ENCODE data around the gene FAM110A. TPM values are rescaled to one million over a fixed set of nuclear protein-coding genes. Genes with fewer than 3 reads are reported as not detected.

The FAM110A gene
- total and polyA plus RNA-seq, 8 donors, result 1.8 to 8.4 (median 3.5) TPM

- Histone ChIP-seq H3K27ac (no peak overlapping the region), H3K27me3 (no peaks in the 10 kb centered on the region), H3K9me3 (no peaks in the 10 kb centered on the region), H3K36me3 (no peaks in the 10 kb centered on the region), H3K4me1 (no peaks in the 10 kb centered on the region), H3K4me3 (no peak overlapping the region)
- whole genome bisulfite sequencing, 2 donors, result 61 to 74% methylated on average over 6 of the region's 6 CpGs
- no peak for DNase-seq
- TF ChIP-seq, protein P1, sequence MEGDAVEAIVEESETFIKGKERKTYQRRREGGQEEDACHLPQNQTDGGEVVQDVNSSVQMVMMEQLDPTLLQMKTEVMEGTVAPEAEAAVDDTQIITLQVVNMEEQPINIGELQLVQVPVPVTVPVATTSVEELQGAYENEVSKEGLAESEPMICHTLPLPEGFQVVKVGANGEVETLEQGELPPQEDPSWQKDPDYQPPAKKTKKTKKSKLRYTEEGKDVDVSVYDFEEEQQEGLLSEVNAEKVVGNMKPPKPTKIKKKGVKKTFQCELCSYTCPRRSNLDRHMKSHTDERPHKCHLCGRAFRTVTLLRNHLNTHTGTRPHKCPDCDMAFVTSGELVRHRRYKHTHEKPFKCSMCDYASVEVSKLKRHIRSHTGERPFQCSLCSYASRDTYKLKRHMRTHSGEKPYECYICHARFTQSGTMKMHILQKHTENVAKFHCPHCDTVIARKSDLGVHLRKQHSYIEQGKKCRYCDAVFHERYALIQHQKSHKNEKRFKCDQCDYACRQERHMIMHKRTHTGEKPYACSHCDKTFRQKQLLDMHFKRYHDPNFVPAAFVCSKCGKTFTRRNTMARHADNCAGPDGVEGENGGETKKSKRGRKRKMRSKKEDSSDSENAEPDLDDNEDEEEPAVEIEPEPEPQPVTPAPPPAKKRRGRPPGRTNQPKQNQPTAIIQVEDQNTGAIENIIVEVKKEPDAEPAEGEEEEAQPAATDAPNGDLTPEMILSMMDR (IDR thresholded peaks at IDR 0.05), result no peak
- ATAC-seq, result no peak
- intact Hi-C loops (cut with DNase I), result no loop called here
- FAIRE-seq, result no peak
These were observed 12.3 kb upstream of the FAM110A start for GRCh38 chr20:821046-821730.

- Histone ChIP-seq H3K4me1 (no peaks in the 10 kb centered on the region), H3K9me3 (no peaks in the 10 kb centered on the region), H3K36me3 (no peaks in the 10 kb centered on the region), H3K27ac (no peak overlapping the region), H3K4me3 (no peak overlapping the region), H3K27me3 (no peaks in the 10 kb centered on the region)
- FAIRE-seq (no peak), DNase-seq (no peak), ATAC-seq (no peak)
- intact Hi-C loops (cut with DNase I), result no loop called here
- WGBS, 2 donors, result 86 to 95% methylated on average over 3 of the region's 3 CpGs
- TF ChIP-seq, protein P1 (IDR thresholded peaks at IDR 0.05), result no peak
These were observed 11.8 kb upstream of the FAM110A start for GRCh38 chr20:821731-822065.

DNA sequence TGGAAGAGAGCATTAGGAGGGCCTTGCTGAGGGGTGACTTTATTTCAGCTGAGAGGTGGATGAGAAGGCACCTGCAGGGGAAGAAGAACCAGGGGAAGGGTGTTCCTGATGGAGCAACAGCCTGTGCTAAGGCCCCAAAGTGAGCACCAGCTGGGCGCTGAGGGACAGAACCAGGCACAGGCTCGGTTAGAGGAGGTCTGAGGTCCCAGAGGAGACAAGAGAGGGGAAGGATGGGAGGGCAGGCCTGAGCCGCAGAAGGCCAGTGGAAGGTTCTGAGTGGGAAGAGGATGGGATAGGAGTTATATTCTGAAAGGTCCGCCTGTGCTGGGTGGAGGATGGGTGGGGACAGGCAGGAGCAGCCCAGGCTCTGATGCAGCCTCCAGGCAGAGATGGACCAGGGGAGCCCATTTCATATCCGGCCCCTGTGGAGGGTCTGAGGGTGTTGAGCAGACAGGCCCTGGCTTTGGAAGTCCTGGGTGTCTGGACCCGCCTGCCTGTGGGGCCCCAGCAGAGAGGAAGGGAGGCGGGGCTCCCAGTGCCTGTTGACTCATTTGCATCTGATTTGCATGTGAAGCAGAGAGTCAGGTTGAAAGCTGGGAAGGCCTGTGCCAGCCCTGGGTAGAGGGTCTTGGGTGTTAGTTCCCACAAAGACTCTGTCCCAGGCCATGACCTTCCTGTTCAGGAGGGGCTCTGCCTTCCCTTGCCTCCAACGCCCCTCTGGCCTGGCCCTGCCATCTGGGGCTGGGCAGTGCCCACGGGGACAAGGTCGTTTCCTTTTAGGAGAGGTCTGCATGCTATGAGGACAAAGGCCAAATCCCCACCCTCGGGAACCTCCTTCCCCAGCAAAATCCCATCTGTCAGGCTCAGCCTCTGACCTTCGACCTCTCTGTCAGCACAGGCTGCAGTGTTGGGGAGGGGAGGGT is 10.6 kb upstream of the FAM110A start:
- TF ChIP-seq, protein P1 (IDR thresholded peaks at IDR 0.05), result no peak
- Histone ChIP-seq H3K36me3 (no peaks in the 10 kb centered on the region), H3K9me3 (no peaks in the 10 kb centered on the region), H3K27ac (no peak overlapping the region), H3K4me3 (no peak overlapping the region), H3K27me3 (no peaks in the 10 kb centered on the region), H3K4me1 (no peaks in the 10 kb centered on the region)
- 71 to 81% methylated on average over 12 of the region's 12 CpGs for WGBS, 2 donors
- ATAC-seq, result no peak
- no peak for FAIRE-seq
- intact Hi-C loops (cut with DNase I), result no loop called here
- DNase-seq, result no peak

GRCh38 chr20:823574-823902 is 10.0 kb upstream of the FAM110A start:
- DNase-seq, result no peak
- Histone ChIP-seq H3K27me3 (no peaks in the 10 kb centered on the region), H3K27ac (no peak overlapping the region), H3K4me3 (no peak overlapping the region), H3K36me3 (no peaks in the 10 kb centered on the region), H3K4me1 (no peaks in the 10 kb centered on the region), H3K9me3 (no peaks in the 10 kb centered on the region)
- TF ChIP-seq, protein P1 (IDR thresholded peaks at IDR 0.05), result no peak
- 90 to 92% methylated on average over 4 of the region's 4 CpGs for WGBS, 2 donors
- intact Hi-C loops (cut with DNase I), result no loop called here
- FAIRE-seq, result no peak
- no peak for ATAC-seq

- TF ChIP-seq, protein P1 (IDR thresholded peaks at IDR 0.05), result no peak
- H3K4me1 ChIP-seq, result no peaks in the 10 kb centered on the region
These were observed 9.0 kb upstream of the FAM110A start for GRCh38 chr20:824490-824889.

More at GRCh38 chr20:824490-824889, 9.0 kb upstream of the FAM110A start:
- DNase-seq, result no peak
- intact Hi-C loops (cut with DNase I), result no loop called here
- Histone ChIP-seq H3K4me3 (no peak overlapping the region), H3K36me3 (no peaks in the 10 kb centered on the region), H3K27me3 (no peaks in the 10 kb centered on the region), H3K27ac (no peak overlapping the region), H3K9me3 (no peaks in the 10 kb centered on the region)
- 81 to 94% methylated on average over 4 of the region's 4 CpGs for WGBS, 2 donors
- no peak for ATAC-seq
- FAIRE-seq, result no peak
